HUES6 (cell line): ENCODE measurements around the gene LAMA1.

ENCODE experiments used
- H3K27ac ChIP-seq: 2 replicates; pipeline ENCODE4 v1.7.0; 2013; ENCODE audit warnings: low read depth, mild to moderate bottlenecking, low read length, inconsistent platforms
- H3K27me3 ChIP-seq: 2 replicates; pipeline ENCODE4 v1.6.1; 2013; ENCODE audit warnings: low read length; ENCODE audit not compliant: control insufficient read depth, insufficient read depth
- H3K36me3 ChIP-seq: 2 replicates; pipeline ENCODE4 v1.6.1; 2013; ENCODE audit warnings: low read length; ENCODE audit not compliant: control insufficient read depth, insufficient read depth
- H3K4me1 ChIP-seq: 2 replicates; pipeline ENCODE4 v1.6.1; 2013; ENCODE audit warnings: low read length; ENCODE audit not compliant: control insufficient read depth, insufficient read depth
- H3K4me3 ChIP-seq: 2 replicates; pipeline ENCODE4 v1.5.1; 2013; ENCODE audit warnings: low read depth, low read length
- H3K9ac ChIP-seq: one replicate; pipeline ENCODE4 v1.6.1; 2013; ENCODE audit warnings: mild to moderate bottlenecking, low read length
- H3K9me3 ChIP-seq: 2 replicates; pipeline ENCODE4 v1.6.1; 2013; ENCODE audit warnings: low read depth, low read length; ENCODE audit not compliant: control insufficient read depth, insufficient read depth

LAMA1 gene

DNA sequence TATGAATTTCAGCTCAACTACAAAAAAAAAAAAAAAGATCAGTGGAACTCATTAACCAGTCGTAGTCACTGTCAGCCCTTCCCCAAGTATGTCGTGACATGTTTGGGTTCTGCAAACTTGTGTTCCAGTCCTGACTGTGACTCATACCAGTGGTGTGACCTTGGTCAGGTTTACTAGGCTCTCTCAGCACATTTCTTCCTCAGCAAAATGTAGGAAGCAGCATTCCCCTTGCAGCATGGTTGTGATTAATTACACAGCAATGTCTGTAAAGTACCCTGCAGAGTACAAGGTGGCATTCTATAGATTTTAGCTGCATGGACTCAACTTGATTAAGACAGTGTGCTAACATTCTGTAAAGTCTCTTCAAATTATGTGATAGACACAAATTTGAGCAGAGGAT is 156.9 kb downstream of the LAMA1 start:
- H3K27ac ChIP-seq, result no peak overlapping the region
- no peak overlapping the region for H3K4me3 ChIP-seq
- no peaks in the 10 kb centered on the region for H3K4me1 ChIP-seq
- H3K9ac ChIP-seq, result no peak overlapping the region
- no peaks in the 10 kb centered on the region for H3K27me3 ChIP-seq
- H3K9me3 ChIP-seq, result no peaks in the 10 kb centered on the region
- H3K36me3 ChIP-seq, result peaks cover 61% of the 10 kb centered on the region

DNA sequence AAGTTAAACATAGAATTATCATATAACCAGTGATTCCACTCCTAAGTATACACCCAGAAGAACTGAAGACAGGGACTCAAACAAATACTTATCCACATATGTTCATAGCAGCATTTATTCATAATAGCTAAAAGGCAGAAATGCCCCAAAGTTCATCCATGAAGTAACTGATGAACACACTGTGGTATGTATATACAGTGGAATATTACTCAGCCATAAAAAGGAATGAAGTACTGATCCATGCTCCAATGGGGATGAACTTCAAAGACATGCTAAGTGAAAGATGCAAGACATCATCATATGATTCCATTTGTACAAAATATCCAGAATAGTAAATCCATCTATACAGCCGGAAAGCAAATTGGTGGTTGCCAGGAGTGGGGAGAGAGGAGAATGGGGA is 157.5 kb downstream of the LAMA1 start:
- H3K27ac ChIP-seq, result no peak overlapping the region
- no peak overlapping the region for H3K4me3 ChIP-seq
- H3K9ac ChIP-seq, result no peak overlapping the region
- H3K9me3 ChIP-seq, result no peaks in the 10 kb centered on the region
- H3K27me3 ChIP-seq, result no peaks in the 10 kb centered on the region
- H3K36me3 ChIP-seq, result peaks cover 64% of the 10 kb centered on the region
- no peaks in the 10 kb centered on the region for H3K4me1 ChIP-seq

DNA sequence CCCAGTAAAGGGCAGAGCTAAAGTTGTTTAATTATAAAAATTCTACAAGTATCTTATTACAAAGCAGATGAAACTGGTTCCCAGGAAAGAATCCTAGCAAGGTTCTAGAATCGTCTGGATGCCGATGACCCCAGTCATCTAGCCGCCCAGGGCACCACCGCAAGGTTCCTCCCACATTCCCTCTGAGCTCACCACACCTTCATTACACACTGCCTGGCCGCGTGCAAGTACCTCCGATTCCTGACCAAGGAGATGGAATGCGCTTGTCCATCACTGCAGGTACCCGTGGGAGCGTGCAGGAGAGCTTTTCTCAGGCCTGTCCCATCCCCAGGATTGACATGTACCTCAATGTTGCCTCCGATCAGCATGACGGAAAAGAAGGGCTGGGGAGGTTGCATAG is 158.5 kb downstream of the LAMA1 start:
- H3K36me3 ChIP-seq, result peaks cover 64% of the 10 kb centered on the region
- no peak overlapping the region for H3K4me3 ChIP-seq
- no peaks in the 10 kb centered on the region for H3K4me1 ChIP-seq
- H3K9me3 ChIP-seq, result no peaks in the 10 kb centered on the region
- H3K9ac ChIP-seq, result no peak overlapping the region
- H3K27me3 ChIP-seq, result no peaks in the 10 kb centered on the region
- no peak overlapping the region for H3K27ac ChIP-seq

DNA sequence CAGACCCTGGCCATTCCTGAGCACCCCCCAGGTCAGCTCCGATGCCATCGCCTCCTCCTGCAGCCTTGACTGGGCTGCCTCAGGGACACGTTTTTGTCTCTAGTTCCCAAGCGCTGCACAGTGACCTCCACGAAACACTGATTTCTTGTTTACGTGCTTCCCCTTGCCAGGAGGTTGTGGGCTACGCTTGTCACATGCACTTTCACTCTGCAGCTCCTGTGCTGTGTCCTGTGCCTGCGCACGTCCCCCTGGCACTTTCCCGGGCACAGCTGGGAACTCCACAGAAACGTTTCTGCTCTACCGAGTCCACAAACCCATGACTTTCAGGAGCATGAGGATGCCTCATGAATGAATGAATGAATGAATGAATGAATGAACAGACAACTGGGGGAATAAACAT is 160.6 kb downstream of the LAMA1 start:
- H3K4me1 ChIP-seq, result peaks cover under 1% of the 10 kb centered on the region; the same call in 1 of the 2 replicates
- H3K27me3 ChIP-seq, result no peaks in the 10 kb centered on the region
- H3K36me3 ChIP-seq, result peaks cover 56% of the 10 kb centered on the region
- no peak overlapping the region for H3K9ac ChIP-seq
- H3K27ac ChIP-seq, result no peak overlapping the region
- no peak overlapping the region for H3K4me3 ChIP-seq
- no peaks in the 10 kb centered on the region for H3K9me3 ChIP-seq

DNA sequence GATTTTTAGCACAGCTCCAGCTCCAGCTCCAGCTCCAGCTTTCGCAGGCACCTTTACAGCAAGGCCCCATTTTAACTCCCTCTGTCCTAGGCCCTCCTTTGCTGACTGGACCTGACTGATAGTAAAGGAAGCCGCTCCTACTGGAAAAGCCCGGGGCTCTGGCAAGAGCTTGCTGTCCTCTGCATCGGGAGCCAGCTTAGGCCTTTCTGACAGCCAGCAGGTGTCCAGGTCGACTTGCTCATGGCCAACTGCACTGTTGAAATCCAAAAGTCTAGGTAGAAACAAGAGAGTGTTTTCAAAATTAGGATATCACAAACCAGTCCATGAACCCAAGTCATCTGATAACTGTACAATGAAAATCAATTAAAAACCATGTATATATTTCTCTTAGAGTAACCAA is 161.1 kb downstream of the LAMA1 start:
- Histone ChIP-seq H3K36me3 (peaks cover 53% of the 10 kb centered on the region), H3K4me1 (peaks cover 5% of the 10 kb centered on the region; the same call in 1 of the 2 replicates), H3K27ac (no peak overlapping the region), H3K4me3 (no peak overlapping the region), H3K27me3 (no peaks in the 10 kb centered on the region), H3K9me3 (no peaks in the 10 kb centered on the region), H3K9ac (no peak overlapping the region)

DNA sequence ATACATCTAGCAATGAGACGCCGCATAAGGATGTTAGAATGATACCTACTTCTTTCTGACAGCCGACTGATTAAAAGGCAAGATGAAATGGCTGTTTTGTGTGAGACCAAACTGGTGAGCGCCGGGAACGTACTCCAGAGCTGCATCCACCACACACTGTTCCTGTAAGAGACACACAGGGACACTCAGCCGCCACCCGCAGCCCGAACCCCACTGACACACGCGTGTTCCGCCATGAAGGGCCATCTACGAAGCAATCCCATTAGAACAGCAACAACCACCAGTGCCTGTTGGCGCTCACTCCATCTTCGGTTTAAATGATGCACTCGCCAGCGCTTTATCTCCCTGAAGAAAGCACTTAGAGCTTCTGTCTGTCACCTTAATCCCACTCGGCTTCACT is 162.3 kb downstream of the LAMA1 start:
- H3K27me3 ChIP-seq, result no peaks in the 10 kb centered on the region
- H3K4me1 ChIP-seq, result peaks cover 11% of the 10 kb centered on the region; the same call in 1 of the 2 replicates
- no peak overlapping the region for H3K27ac ChIP-seq
- no peak overlapping the region for H3K4me3 ChIP-seq
- H3K9ac ChIP-seq, result no peak overlapping the region
- H3K36me3 ChIP-seq, result peaks cover 44% of the 10 kb centered on the region
- H3K9me3 ChIP-seq, result no peaks in the 10 kb centered on the region

DNA sequence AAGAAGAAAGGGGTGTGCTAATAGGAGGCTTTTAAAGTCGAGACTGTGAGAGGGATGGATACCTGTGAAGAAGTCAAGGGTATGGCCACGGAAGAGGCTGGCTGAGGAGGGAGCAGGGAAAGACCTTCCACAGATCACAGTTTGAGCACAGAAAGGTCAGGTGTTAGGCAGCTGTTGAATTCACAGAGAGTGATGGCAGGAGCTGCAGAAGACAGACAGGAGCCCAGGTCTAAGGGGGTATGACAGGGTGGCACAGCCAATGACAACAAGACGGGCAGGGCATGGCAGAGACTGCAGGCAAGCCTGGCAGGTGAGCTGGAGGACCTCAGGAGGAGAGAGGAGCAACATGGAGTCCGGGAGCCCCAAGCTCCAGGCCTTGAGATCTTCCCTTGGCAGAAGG is 163.1 kb downstream of the LAMA1 start:
- peaks cover 39% of the 10 kb centered on the region for H3K36me3 ChIP-seq
- H3K9me3 ChIP-seq, result no peaks in the 10 kb centered on the region
- no peak overlapping the region for H3K27ac ChIP-seq
- H3K9ac ChIP-seq, result no peak overlapping the region
- no peaks in the 10 kb centered on the region for H3K27me3 ChIP-seq
- H3K4me3 ChIP-seq, result no peak overlapping the region
- peaks cover 11% of the 10 kb centered on the region; the same call in 1 of the 2 replicates for H3K4me1 ChIP-seq

DNA sequence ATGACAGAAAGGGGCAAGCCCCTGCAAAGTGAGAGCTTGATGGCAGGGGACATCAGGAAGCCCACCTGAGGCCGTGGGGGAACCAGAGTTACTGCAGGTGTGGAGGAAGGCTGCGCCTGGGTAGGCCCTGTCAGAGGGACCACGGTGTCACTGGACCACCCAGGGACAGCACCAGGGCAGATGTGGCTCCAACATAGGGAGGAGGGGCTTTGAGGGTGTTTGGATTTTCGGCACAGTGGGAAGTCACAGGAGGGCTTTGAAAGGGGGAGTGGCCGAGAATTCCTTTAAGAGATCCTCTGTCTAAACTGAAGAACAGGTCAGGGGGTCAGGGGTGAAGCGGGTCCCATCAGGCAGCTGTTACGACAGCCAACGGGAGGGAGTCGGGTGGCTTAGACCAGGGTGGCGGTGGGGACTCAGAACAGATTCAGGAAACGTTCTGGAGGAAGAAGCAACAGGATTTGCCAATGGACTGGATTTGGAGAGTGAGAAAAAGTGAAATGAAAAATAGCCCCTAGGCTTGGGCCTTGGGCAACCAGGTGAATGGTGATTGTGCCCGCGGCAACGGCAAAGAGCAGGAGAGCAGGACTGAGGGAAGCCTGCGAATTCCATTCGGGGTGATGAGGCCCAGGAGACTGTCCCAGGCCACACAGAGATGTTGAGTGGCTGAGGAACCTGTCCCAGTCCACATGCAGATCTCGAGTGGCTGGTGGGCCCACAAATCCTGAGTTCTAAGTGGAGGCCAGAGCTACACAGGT is 166.1 kb downstream of the LAMA1 start:
- H3K9ac ChIP-seq, result no peak overlapping the region
- no peak overlapping the region for H3K4me3 ChIP-seq
- peaks cover 43% of the 10 kb centered on the region for H3K36me3 ChIP-seq
- H3K27me3 ChIP-seq, result no peaks in the 10 kb centered on the region
- H3K9me3 ChIP-seq, result no peaks in the 10 kb centered on the region
- peaks cover 11% of the 10 kb centered on the region; the same call in 1 of the 2 replicates for H3K4me1 ChIP-seq
- H3K27ac ChIP-seq, result no peak overlapping the region

DNA sequence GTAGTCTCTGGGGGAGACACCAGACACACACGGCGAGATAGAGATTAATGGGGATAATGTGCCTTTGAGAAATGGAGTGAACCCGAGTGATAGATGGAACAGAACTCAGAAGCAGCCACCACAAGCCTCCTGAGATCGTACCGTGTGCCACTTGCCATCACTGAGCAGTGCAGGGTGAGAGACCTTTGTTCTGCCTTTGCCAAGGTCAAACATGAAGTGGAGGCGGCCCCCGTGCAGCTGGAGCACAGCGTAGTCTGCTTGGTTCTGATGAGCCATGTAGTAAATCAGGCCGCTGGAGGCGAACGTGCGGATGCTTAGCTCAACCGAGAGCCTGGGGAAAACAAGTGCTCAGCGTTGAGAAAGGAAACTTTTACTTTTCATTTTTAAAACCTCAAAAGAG is 167.0 kb downstream of the LAMA1 start:
- Histone ChIP-seq H3K4me3 (no peak overlapping the region), H3K4me1 (peaks cover 11% of the 10 kb centered on the region; the same call in 1 of the 2 replicates), H3K9me3 (no peaks in the 10 kb centered on the region), H3K9ac (no peak overlapping the region), H3K27ac (no peak overlapping the region), H3K36me3 (peaks cover 43% of the 10 kb centered on the region), H3K27me3 (no peaks in the 10 kb centered on the region)

DNA sequence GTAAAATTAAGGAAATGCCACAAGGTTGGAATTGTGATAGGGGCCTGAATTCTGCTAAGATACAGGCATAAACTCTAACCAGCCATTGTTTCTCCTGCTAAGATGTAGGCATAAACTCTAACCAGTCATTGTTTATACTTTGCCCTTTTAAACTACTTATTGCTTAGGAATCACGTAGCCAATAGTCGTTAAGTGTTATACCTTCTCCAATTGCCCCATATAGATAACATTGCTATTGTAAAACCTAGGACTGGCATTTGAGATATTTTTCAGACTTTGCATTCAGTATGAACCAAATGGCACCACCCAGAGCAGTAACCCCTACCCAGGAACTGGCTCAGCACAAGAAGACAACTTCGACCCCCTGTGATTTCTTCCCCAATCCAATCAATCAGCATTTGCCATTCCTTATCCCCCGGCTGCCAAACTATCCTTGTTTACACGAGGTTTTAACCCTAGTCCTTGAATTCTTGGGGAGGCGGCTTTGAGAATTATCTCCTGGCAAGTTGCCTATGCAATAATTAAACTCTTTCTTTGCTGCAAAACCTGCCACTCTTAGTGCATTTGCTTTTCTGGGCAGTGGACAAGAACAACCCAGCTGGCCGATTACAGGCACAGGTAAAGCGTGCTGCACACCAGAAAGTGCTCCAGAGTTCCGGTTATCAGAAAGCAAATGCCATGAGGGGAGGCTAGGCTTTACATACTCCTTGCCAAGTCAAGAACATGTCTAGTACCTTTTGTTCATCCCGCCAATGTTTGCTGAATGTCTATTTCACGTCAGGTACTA is 167.6 kb downstream of the LAMA1 start:
- Histone ChIP-seq H3K4me1 (peaks cover 11% of the 10 kb centered on the region; the same call in 1 of the 2 replicates), H3K27ac (no peak overlapping the region), H3K27me3 (no peaks in the 10 kb centered on the region), H3K9me3 (no peaks in the 10 kb centered on the region), H3K36me3 (peaks cover 43% of the 10 kb centered on the region), H3K4me3 (no peak overlapping the region), H3K9ac (no peak overlapping the region)
